ENCODE results near the gene TRPC4. TPM values are rescaled to one million over a fixed set of nuclear protein-coding genes. Genes with fewer than 3 reads are reported as not detected.

The TRPC4 gene
- total and polyA plus RNA-seq, 4 donors: 1.3 to 11.3 (median 3.5) TPM

- intact Hi-C loops (cut with DNase I): no loop called here
These were observed 237.3 kb downstream of the TRPC4 start for GRCh38 chr13:37632294-37632693.

GRCh38 chr13:37627428-37627827 lies 242.1 kb downstream of the TRPC4 start:
- WGBS, 2 donors: 37 to 53% methylated on average over 4 of the region's 4 CpGs
- DNase-seq (no peak), ATAC-seq (ENCODE audit: low FRiP score) (no peak)
- H3K9me3 ChIP-seq (ENCODE audit: control insufficient read depth, low read length): no peaks in the 10 kb centered on the region
- H3K27ac ChIP-seq (ENCODE audit: low read depth in 1 of 2, low read length in 2 of 2): no peak overlapping the region
- H3K4me1 ChIP-seq (ENCODE audit: control insufficient read depth in 1 of 2, insufficient read depth in 2 of 2, low read length in 2 of 2): no peaks in the 10 kb centered on the region
- no peaks in the 10 kb centered on the region for H3K27me3 ChIP-seq (ENCODE audit: control insufficient read depth in 1 of 2, insufficient read depth in 2 of 2, low read length in 1 of 2)
- H3K36me3 ChIP-seq (ENCODE audit: control insufficient read depth in 1 of 2, insufficient read depth in 2 of 2, low read length in 1 of 2): no peaks in the 10 kb centered on the region
- H3K4me3 ChIP-seq (ENCODE audit: low read length in 2 of 2): no peak overlapping the region
- intact Hi-C loops (cut with DNase I): no loop called here

More at GRCh38 chr13:37632294-37632693, 237.3 kb downstream of the TRPC4 start:
- WGBS, 2 donors: 57 to 70% methylated on average over 5 of the region's 5 CpGs
- Histone ChIP-seq H3K9me3 (ENCODE audit: control insufficient read depth, low read length) (no peaks in the 10 kb centered on the region), H3K27ac (ENCODE audit: low read depth in 1 of 2, low read length in 2 of 2) (no peak overlapping the region), H3K4me3 (ENCODE audit: low read length in 2 of 2) (no peak overlapping the region), H3K4me1 (ENCODE audit: control insufficient read depth in 1 of 2, insufficient read depth in 2 of 2, low read length in 2 of 2) (no peaks in the 10 kb centered on the region), H3K27me3 (ENCODE audit: control insufficient read depth in 1 of 2, insufficient read depth in 2 of 2, low read length in 1 of 2) (no peaks in the 10 kb centered on the region), H3K36me3 (ENCODE audit: control insufficient read depth in 1 of 2, insufficient read depth in 2 of 2, low read length in 1 of 2) (no peaks in the 10 kb centered on the region)
- ATAC-seq (ENCODE audit: low FRiP score) (no peak), DNase-seq (no peak)

GRCh38 chr13:37621811-37622361 lies 247.7 kb downstream of the TRPC4 start:
- H3K9me3 ChIP-seq (ENCODE audit: control insufficient read depth, low read length): no peaks in the 10 kb centered on the region
- H3K4me3 ChIP-seq (ENCODE audit: low read length in 2 of 2): no peak overlapping the region
- no peak overlapping the region for H3K27ac ChIP-seq (ENCODE audit: low read depth in 1 of 2, low read length in 2 of 2)
- H3K36me3 ChIP-seq (ENCODE audit: control insufficient read depth in 1 of 2, insufficient read depth in 2 of 2, low read length in 1 of 2): no peaks in the 10 kb centered on the region
- ATAC-seq (ENCODE audit: low FRiP score): no peak
- intact Hi-C loops (cut with DNase I): no loop called here
- peak; percentile 44 to 55 for DNase-seq
- 66 to 69% methylated on average over 3 of the region's 3 CpGs for WGBS, 2 donors
- peaks cover 0 to under 1% of the 10 kb centered on the region in 2 donors for H3K4me1 ChIP-seq (ENCODE audit: control insufficient read depth in 1 of 2, insufficient read depth in 2 of 2, low read length in 2 of 2)
- no peaks in the 10 kb centered on the region for H3K27me3 ChIP-seq (ENCODE audit: control insufficient read depth in 1 of 2, insufficient read depth in 2 of 2, low read length in 1 of 2)

DNA sequence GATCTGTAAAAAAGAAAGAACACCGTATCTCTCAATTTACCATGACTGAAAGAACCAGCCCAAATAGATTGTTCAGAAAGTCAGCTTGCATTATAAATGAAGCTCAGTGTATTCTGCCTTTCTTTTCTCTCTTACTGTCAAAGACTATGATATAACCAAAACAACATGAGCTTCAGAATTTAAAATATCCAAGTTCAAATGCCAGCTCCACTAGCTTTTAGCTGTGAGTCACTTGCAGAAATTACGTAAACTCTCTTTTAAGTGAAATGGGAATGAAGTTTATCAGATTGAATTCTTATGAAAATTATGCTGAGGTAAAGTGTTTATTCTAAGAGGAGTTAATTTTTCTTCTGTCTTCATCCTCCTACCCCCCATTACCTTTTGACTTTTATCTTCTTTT lies 251.0 kb downstream of the TRPC4 start:
- DNase-seq (no peak), ATAC-seq (ENCODE audit: low FRiP score) (no peak)
- Histone ChIP-seq H3K36me3 (ENCODE audit: control insufficient read depth in 1 of 2, insufficient read depth in 2 of 2, low read length in 1 of 2) (no peaks in the 10 kb centered on the region), H3K9me3 (ENCODE audit: control insufficient read depth, low read length) (no peaks in the 10 kb centered on the region), H3K4me3 (ENCODE audit: low read length in 2 of 2) (no peak overlapping the region), H3K27ac (ENCODE audit: low read depth in 1 of 2, low read length in 2 of 2) (no peak overlapping the region), H3K27me3 (ENCODE audit: control insufficient read depth in 1 of 2, insufficient read depth in 2 of 2, low read length in 1 of 2) (no peaks in the 10 kb centered on the region), H3K4me1 (ENCODE audit: control insufficient read depth in 1 of 2, insufficient read depth in 2 of 2, low read length in 2 of 2) (peaks cover 0 to 3% of the 10 kb centered on the region in 2 donors)
- 44 to 45% methylated on average over 2 of the region's 2 CpGs for WGBS, 2 donors
- intact Hi-C loops (cut with DNase I): no loop called here

DNA sequence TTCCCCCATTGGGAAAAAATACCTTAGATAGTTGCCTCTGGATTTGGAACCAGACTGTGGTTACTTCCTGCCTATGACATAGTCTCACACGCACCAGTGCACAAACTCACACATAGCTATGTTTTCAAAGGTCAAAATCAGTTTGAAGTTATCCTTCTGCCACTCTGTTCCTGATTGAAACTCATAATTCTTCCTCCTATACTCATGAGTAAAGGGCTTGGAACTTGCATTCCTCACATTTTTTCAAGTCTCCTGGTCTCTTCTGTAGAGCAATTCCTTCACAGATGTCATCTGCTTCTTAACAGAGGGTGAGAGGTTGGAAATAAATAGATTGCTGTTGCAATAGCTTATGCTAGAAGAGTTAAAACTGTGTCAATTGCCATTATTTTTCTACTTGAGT lies 252.4 kb downstream of the TRPC4 start:
- H3K9me3 ChIP-seq (ENCODE audit: control insufficient read depth, low read length): no peaks in the 10 kb centered on the region
- intact Hi-C loops (cut with DNase I): no loop called here
- no peaks in the 10 kb centered on the region for H3K36me3 ChIP-seq (ENCODE audit: control insufficient read depth in 1 of 2, insufficient read depth in 2 of 2, low read length in 1 of 2)
- H3K4me3 ChIP-seq (ENCODE audit: low read length in 2 of 2): no peak overlapping the region
- peaks cover 0 to 3% of the 10 kb centered on the region in 2 donors for H3K4me1 ChIP-seq (ENCODE audit: control insufficient read depth in 1 of 2, insufficient read depth in 2 of 2, low read length in 2 of 2)
- WGBS, 2 donors: 0 to 31% methylated on average over 1 of the region's 1 CpG
- no peak for DNase-seq
- ATAC-seq (ENCODE audit: low FRiP score): no peak
- H3K27ac ChIP-seq (ENCODE audit: low read depth in 1 of 2, low read length in 2 of 2): no peak overlapping the region
- no peaks in the 10 kb centered on the region for H3K27me3 ChIP-seq (ENCODE audit: control insufficient read depth in 1 of 2, insufficient read depth in 2 of 2, low read length in 1 of 2)

- H3K4me1 ChIP-seq (ENCODE audit: control insufficient read depth in 1 of 2, insufficient read depth in 2 of 2, low read length in 2 of 2): peaks cover 0 to 3% of the 10 kb centered on the region in 2 donors
- no peak overlapping the region for H3K27ac ChIP-seq (ENCODE audit: low read depth in 1 of 2, low read length in 2 of 2)
- H3K36me3 ChIP-seq (ENCODE audit: control insufficient read depth in 1 of 2, insufficient read depth in 2 of 2, low read length in 1 of 2): no peaks in the 10 kb centered on the region
- no peak overlapping the region for H3K4me3 ChIP-seq (ENCODE audit: low read length in 2 of 2)
- ATAC-seq (ENCODE audit: low FRiP score) (no peak), DNase-seq (no peak)
- WGBS, 2 donors: 97 to 99% methylated on average over 1 of the region's 1 CpG
- H3K9me3 ChIP-seq (ENCODE audit: control insufficient read depth, low read length): no peaks in the 10 kb centered on the region
- intact Hi-C loops (cut with DNase I): no loop called here
- H3K27me3 ChIP-seq (ENCODE audit: control insufficient read depth in 1 of 2, insufficient read depth in 2 of 2, low read length in 1 of 2): no peaks in the 10 kb centered on the region
These were observed 253.4 kb downstream of the TRPC4 start for GRCh38 chr13:37616131-37616530.

GRCh38 chr13:37615276-37615675 lies 254.3 kb downstream of the TRPC4 start:
- intact Hi-C loops (cut with DNase I): no loop called here
- Histone ChIP-seq H3K9me3 (ENCODE audit: control insufficient read depth, low read length) (no peaks in the 10 kb centered on the region), H3K36me3 (ENCODE audit: control insufficient read depth in 1 of 2, insufficient read depth in 2 of 2, low read length in 1 of 2) (no peaks in the 10 kb centered on the region), H3K27ac (ENCODE audit: low read depth in 1 of 2, low read length in 2 of 2) (no peak overlapping the region), H3K4me3 (ENCODE audit: low read length in 2 of 2) (no peak overlapping the region), H3K4me1 (ENCODE audit: control insufficient read depth in 1 of 2, insufficient read depth in 2 of 2, low read length in 2 of 2) (peaks cover 0 to 3% of the 10 kb centered on the region in 2 donors), H3K27me3 (ENCODE audit: control insufficient read depth in 1 of 2, insufficient read depth in 2 of 2, low read length in 1 of 2) (no peaks in the 10 kb centered on the region)
- no peak for DNase-seq
- ATAC-seq (ENCODE audit: low FRiP score): no peak
- 90 to 94% methylated on average over 2 of the region's 2 CpGs for WGBS, 2 donors

GRCh38 chr13:37613638-37614037 lies 255.9 kb downstream of the TRPC4 start:
- no peak overlapping the region for H3K27ac ChIP-seq (ENCODE audit: low read depth in 1 of 2, low read length in 2 of 2)
- H3K27me3 ChIP-seq (ENCODE audit: control insufficient read depth in 1 of 2, insufficient read depth in 2 of 2, low read length in 1 of 2): no peaks in the 10 kb centered on the region

GRCh38 chr13:37613236-37613635 lies 256.3 kb downstream of the TRPC4 start:
- intact Hi-C loops (cut with DNase I): no loop called here
- Histone ChIP-seq H3K27me3 (ENCODE audit: control insufficient read depth in 1 of 2, insufficient read depth in 2 of 2, low read length in 1 of 2) (no peaks in the 10 kb centered on the region), H3K27ac (ENCODE audit: low read depth in 1 of 2, low read length in 2 of 2) (no peak overlapping the region), H3K36me3 (ENCODE audit: control insufficient read depth in 1 of 2, insufficient read depth in 2 of 2, low read length in 1 of 2) (no peaks in the 10 kb centered on the region), H3K4me1 (ENCODE audit: control insufficient read depth in 1 of 2, insufficient read depth in 2 of 2, low read length in 2 of 2) (peaks cover 0 to 3% of the 10 kb centered on the region in 2 donors), H3K4me3 (ENCODE audit: low read length in 2 of 2) (no peak overlapping the region), H3K9me3 (ENCODE audit: control insufficient read depth, low read length) (no peaks in the 10 kb centered on the region)
- ATAC-seq (ENCODE audit: low FRiP score): no peak
- DNase-seq: no peak
- 39 to 43% methylated on average over 3 of the region's 3 CpGs for WGBS, 2 donors

More at GRCh38 chr13:37613638-37614037, 255.9 kb downstream of the TRPC4 start:
- 40 to 59% methylated on average over 2 of the region's 2 CpGs for WGBS, 2 donors
- DNase-seq: no peak
- Histone ChIP-seq H3K4me3 (ENCODE audit: low read length in 2 of 2) (no peak overlapping the region), H3K4me1 (ENCODE audit: control insufficient read depth in 1 of 2, insufficient read depth in 2 of 2, low read length in 2 of 2) (peaks cover 0 to 3% of the 10 kb centered on the region in 2 donors), H3K9me3 (ENCODE audit: control insufficient read depth, low read length) (no peaks in the 10 kb centered on the region), H3K36me3 (ENCODE audit: control insufficient read depth in 1 of 2, insufficient read depth in 2 of 2, low read length in 1 of 2) (no peaks in the 10 kb centered on the region)
- no peak for ATAC-seq (ENCODE audit: low FRiP score)
- intact Hi-C loops (cut with DNase I): no loop called here

Measured in aorta (tissue), 5 donors.